GM12864 (cell line): ENCODE results near the gene STXBP4.
"Not testable (repeated sequence)": the region's sequence is repeated elsewhere in the genome, so short reads cannot be mapped to it uniquely, and the experiment has no call there.

Experiments
- DNase-seq: peaks from one replicate; pipeline ENCODE4 v3.0.0-alpha.2; 2011; ENCODE audit warnings: low read depth
- H3K4me3 ChIP-seq: 2 replicates; pipeline ENCODE4 v1.5.1; 2011; ENCODE audit warnings: mild to moderate bottlenecking, low read depth, low read length, control low read depth
- CTCF ChIP-seq: IDR thresholded peaks from 2 replicates; pipeline ENCODE4 v1.5.1; 2011; ENCODE audit warnings: low read depth, mild to moderate bottlenecking, moderate library complexity, low read length, control low read depth, inconsistent platforms; ENCODE audit errors: missing control alignments

Gene STXBP4

GRCh38 chr17:55069983-55070529 is 101.5 kb downstream of the STXBP4 start:
- TF ChIP-seq CTCF, result no peak
- H3K4me3 ChIP-seq, result no peak overlapping the region

GRCh38 chr17:55072898-55073297 is 104.3 kb downstream of the STXBP4 start:
- DNase-seq, result no peak
- no peak for TF ChIP-seq CTCF
- H3K4me3 ChIP-seq, result no peak overlapping the region

More at GRCh38 chr17:55069983-55070529, 101.5 kb downstream of the STXBP4 start:
- DNase-seq, result no peak

GRCh38 chr17:55073467-55073866 is 104.9 kb downstream of the STXBP4 start:
- not testable (repeated sequence) for H3K4me3 ChIP-seq, DNase-seq

DNA sequence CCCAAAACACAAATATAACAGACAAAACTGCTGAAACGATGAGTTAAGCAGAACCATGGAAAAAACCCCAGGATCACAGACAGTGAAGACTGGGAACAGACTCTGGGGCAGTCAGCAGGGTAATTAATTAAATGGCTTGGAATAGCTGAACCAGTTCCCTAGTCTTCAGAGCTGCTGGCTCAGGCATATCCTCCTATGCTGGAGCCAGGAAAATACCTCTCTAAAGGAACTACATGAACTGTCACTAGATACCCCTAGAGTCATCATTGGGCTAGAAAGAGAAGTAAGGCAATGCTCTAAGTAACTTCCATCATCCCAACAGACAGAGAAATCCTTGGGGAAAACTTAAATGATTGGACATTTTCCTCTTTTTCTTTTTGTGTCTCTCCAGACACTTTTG is 113.0 kb downstream of the STXBP4 start:
- TF ChIP-seq CTCF, result no peak
- DNase-seq, result no peak

DNA sequence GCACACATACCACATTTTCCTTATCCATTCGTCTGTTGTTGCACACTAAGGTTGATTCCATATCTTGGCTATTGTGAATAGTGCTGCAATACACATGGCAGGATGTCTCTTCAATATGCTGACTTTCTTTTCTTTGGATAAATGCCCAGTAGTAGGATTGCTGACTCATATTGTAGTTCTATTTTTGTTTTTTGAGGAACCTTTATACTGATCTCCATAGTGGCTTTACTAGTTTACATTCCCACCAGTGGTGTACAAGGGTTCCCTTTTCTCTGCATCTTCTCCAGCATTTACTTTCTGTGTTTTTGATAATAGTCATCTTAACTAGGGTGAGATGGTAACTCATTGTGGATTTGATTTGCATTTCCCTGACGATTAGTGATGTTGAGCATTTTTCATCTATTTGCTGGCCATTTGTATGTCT is 118.1 kb downstream of the STXBP4 start:
- no peak overlapping the region for H3K4me3 ChIP-seq
- TF ChIP-seq CTCF, result no peak
- DNase-seq, result no peak

More for the DNA sequence above, 113.0 kb downstream of the STXBP4 start:
- no peak overlapping the region for H3K4me3 ChIP-seq

DNA sequence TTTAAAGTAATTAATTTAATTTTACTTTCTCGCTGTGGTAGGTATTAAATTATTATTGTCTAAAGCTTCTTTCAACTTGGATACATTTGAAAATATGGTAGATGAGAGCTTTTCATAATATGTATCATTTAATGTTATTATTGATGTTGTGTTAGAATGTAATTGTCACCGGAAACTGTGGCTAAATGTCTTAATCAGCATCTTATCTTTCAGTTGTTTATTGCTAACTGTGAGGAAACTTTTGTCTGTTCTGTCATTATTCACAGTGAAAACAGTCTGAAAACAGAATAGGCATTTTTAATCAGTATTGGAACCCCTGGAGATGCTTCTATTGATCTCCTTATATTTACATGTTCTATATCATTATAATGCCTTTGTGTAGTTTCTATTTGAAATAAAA is 120.7 kb downstream of the STXBP4 start:
- no peak for TF ChIP-seq CTCF
- H3K4me3 ChIP-seq, result no peak overlapping the region
- no peak for DNase-seq

DNA sequence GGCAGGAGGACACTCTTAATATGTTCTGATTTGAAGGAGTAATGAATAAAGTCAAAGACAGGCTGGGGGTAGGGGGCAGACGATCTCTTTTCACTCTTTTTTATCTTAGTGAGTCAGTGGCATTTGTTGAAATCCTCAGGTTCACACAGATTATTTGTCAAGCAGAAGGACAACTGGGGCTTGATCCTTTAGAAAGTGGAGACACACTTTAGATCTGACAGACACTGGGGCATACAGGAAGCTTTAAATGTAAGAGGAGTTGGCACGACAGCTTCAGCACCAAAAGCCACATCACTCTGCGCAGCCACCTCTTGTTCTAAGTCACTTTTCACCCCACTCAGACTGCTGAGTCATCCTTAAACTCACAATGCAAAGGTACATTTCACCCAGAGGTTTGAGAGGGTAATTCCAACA is 121.5 kb downstream of the STXBP4 start:
- TF ChIP-seq CTCF, result no peak
- DNase-seq, result peak; percentile 74
- H3K4me3 ChIP-seq, result no peak overlapping the region
